Measurements from ENCODE around the gene CLEC5A. TPM values are rescaled to one million over a fixed set of nuclear protein-coding genes. Genes with fewer than 3 reads are reported as not detected.

Gene CLEC5A
- total RNA-seq, 1 donor from 2014 or later, result not detected

DNA sequence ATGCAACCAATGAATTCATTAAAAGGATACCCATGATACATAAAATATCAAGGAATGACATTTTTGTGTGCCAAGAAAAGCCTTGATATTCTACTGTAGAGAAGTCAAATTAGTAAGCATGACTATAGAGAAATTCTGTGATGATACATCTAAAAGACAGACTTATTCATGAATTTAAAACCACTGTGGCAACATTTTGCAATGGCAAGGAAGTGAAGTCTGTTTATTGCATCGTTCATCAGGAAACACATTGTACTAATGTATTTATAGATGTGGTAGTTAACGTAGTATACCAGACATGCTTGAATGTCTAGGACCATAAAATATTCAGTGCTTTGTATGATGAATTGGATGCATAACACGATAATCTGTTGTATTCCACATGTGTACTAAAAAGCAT, 9.3 kb upstream of the CLEC5A start:
- no peaks in the 10 kb centered on the region for H3K9me3 Mint-ChIP-seq
- H3K27ac Mint-ChIP-seq, result no peak overlapping the region
- TF ChIP-seq, protein P1, sequence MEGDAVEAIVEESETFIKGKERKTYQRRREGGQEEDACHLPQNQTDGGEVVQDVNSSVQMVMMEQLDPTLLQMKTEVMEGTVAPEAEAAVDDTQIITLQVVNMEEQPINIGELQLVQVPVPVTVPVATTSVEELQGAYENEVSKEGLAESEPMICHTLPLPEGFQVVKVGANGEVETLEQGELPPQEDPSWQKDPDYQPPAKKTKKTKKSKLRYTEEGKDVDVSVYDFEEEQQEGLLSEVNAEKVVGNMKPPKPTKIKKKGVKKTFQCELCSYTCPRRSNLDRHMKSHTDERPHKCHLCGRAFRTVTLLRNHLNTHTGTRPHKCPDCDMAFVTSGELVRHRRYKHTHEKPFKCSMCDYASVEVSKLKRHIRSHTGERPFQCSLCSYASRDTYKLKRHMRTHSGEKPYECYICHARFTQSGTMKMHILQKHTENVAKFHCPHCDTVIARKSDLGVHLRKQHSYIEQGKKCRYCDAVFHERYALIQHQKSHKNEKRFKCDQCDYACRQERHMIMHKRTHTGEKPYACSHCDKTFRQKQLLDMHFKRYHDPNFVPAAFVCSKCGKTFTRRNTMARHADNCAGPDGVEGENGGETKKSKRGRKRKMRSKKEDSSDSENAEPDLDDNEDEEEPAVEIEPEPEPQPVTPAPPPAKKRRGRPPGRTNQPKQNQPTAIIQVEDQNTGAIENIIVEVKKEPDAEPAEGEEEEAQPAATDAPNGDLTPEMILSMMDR (conservative IDR thresholded peaks at IDR 0.05), result no peak
- H3K4me1 Mint-ChIP-seq (ENCODE audit: unreplicated experiment), result no peaks in the 10 kb centered on the region
- no peak overlapping the region for H3K4me3 Mint-ChIP-seq
- no peaks in the 10 kb centered on the region for H3K36me3 Mint-ChIP-seq
- H3K27me3 Mint-ChIP-seq, result peaks cover 2% of the 10 kb centered on the region
- DNase-seq (ENCODE audit: extremely low spot score, unreplicated experiment), result no peak

DNA sequence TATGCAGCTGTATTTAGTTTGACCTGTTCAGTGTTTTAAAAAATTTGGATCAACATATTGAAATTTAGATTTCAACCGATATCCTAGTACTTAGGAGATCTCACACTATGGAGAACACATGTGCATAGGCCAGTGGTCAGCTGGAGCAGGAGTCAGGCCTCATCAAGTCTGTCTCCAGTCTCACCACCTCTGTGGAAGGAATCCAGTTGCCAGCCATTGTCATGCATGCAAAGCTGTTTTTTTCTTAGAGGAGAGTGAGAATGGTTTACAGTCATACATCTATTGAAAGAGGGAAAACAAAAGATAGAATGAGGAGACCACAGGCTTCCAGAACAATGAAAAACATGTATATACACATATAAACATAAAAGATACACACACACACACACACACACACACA, 7.6 kb upstream of the CLEC5A start:
- TF ChIP-seq, protein P1 (conservative IDR thresholded peaks at IDR 0.05), result no peak
- no peaks in the 10 kb centered on the region for H3K9me3 Mint-ChIP-seq
- no peak for DNase-seq (ENCODE audit: extremely low spot score, unreplicated experiment)
- H3K27me3 Mint-ChIP-seq, result no peaks in the 10 kb centered on the region
- H3K27ac Mint-ChIP-seq, result no peak overlapping the region
- H3K4me1 Mint-ChIP-seq (ENCODE audit: unreplicated experiment), result no peaks in the 10 kb centered on the region
- H3K36me3 Mint-ChIP-seq, result no peaks in the 10 kb centered on the region
- no peak overlapping the region for H3K4me3 Mint-ChIP-seq

DNA sequence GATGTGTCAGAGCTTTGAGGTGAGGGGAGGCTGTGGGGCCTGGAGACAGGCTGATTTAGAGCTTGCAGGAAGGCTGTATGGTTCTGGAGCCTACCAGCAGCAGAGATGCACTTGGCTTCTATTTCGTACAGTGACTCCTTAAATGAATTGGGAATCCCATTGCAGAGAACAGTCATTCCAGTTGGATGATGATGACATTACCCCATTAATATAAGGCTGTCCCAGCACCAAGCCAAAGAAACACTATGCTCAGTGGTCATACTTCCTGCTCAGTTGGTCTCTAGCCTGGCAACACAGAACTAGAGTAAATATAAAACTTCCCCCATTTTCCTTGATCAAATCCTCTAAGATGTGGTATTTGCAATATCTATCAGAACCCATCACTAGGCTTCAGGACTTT, 5.7 kb upstream of the CLEC5A start:
- TF ChIP-seq, protein P1 (conservative IDR thresholded peaks at IDR 0.05), result no peak
- H3K9me3 Mint-ChIP-seq, result no peaks in the 10 kb centered on the region
- H3K27ac Mint-ChIP-seq, result no peak overlapping the region
- H3K27me3 Mint-ChIP-seq, result no peaks in the 10 kb centered on the region
- H3K4me3 Mint-ChIP-seq, result no peak overlapping the region
- DNase-seq (ENCODE audit: extremely low spot score, unreplicated experiment), result no peak
- no peaks in the 10 kb centered on the region for H3K36me3 Mint-ChIP-seq
- H3K4me1 Mint-ChIP-seq (ENCODE audit: unreplicated experiment), result no peaks in the 10 kb centered on the region

DNA sequence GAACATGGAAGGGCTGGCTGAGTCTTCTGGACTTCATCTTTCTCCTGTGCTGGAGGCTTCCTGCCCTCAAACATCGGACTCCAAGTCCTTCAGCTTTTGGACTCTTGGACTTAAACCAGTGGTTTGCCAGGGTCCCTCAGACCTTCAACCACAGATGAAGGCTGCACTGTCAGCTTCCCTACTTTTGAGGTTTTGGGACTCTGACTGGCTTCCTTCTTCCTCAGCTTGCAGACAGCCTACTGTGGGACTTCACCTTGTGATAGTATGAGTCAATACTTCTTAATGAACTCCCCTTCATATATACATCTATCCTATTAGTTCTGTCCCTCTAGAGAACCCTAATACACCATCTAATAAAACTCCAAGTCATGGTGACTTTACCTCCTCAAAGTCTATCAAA, 4.0 kb upstream of the CLEC5A start:
- no peaks in the 10 kb centered on the region for H3K9me3 Mint-ChIP-seq
- DNase-seq (ENCODE audit: extremely low spot score, unreplicated experiment), result no peak
- TF ChIP-seq, protein P1 (conservative IDR thresholded peaks at IDR 0.05), result no peak
- no peaks in the 10 kb centered on the region for H3K4me1 Mint-ChIP-seq (ENCODE audit: unreplicated experiment)
- H3K4me3 Mint-ChIP-seq, result no peak overlapping the region
- H3K36me3 Mint-ChIP-seq, result no peaks in the 10 kb centered on the region
- no peak overlapping the region for H3K27ac Mint-ChIP-seq
- H3K27me3 Mint-ChIP-seq, result no peaks in the 10 kb centered on the region

DNA sequence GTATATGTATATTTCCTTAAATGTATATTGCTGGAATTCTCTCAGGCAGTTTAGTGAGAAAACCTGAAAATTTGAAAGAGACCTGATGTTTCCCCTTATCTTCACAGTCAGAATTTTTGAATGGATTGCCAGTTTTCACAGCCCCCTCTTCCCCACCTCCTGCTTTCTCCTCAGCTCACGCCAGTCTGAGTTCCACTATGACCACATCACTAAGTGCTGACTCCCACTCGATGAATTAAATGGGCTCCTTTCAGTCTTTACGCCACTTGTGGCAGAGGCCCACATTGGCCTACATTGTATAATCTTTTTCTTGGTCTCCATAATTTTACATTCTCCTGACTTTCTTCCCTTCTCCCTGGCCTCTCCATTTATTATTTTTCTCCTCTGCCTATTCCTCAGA, 3.1 kb upstream of the CLEC5A start:
- no peak overlapping the region for H3K27ac Mint-ChIP-seq
- no peaks in the 10 kb centered on the region for H3K36me3 Mint-ChIP-seq
- H3K4me1 Mint-ChIP-seq (ENCODE audit: unreplicated experiment), result no peaks in the 10 kb centered on the region
- TF ChIP-seq, protein P1 (conservative IDR thresholded peaks at IDR 0.05), result no peak
- no peaks in the 10 kb centered on the region for H3K9me3 Mint-ChIP-seq
- H3K4me3 Mint-ChIP-seq, result no peak overlapping the region
- H3K27me3 Mint-ChIP-seq, result no peaks in the 10 kb centered on the region
- no peak for DNase-seq (ENCODE audit: extremely low spot score, unreplicated experiment)

DNA sequence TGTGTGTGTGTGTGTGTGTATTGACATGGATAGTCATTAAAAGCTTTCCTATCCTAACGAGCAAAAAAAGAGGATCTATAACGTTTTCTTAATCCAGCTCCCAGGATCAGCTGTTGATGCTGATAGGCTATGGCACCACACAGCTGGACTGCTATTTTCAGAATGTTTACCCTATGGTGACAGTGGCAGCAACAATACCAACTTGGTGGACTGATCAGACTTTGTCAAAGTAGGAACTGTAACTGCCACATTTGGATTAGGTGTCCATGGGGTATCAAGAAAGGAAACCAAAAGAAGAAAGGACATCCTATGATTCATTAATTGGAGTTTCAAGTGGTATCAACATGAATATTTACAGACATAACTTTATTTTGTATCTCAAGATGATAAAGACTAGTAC, 2.7 kb upstream of the CLEC5A start:
- no peaks in the 10 kb centered on the region for H3K9me3 Mint-ChIP-seq

More for the DNA sequence above, 2.7 kb upstream of the CLEC5A start:
- H3K36me3 Mint-ChIP-seq, result no peaks in the 10 kb centered on the region
- TF ChIP-seq, protein P1 (conservative IDR thresholded peaks at IDR 0.05), result no peak
- DNase-seq (ENCODE audit: extremely low spot score, unreplicated experiment), result no peak
- H3K4me1 Mint-ChIP-seq (ENCODE audit: unreplicated experiment), result no peaks in the 10 kb centered on the region
- H3K4me3 Mint-ChIP-seq, result no peak overlapping the region
- no peaks in the 10 kb centered on the region for H3K27me3 Mint-ChIP-seq
- H3K27ac Mint-ChIP-seq, result no peak overlapping the region

Measured in type B pancreatic cell (in vitro differentiated cells).